Ascending aorta (tissue), 2 donors: ENCODE measurements around the gene MORF4L2. TPM values are rescaled to one million over a fixed set of nuclear protein-coding genes. Genes with fewer than 3 reads are reported as not detected.

Experiments used
- DNase-seq, 2 donors: peaks; one replicate each; pipeline ENCODE4 v3.0.0-alpha.2; 2019; ENCODE audit warnings: low spot score in 2 of 2
- H3K27ac ChIP-seq, 2 donors: fragments of 200-600 bp; sonication (generic); one replicate each; pipeline ENCODE4 v1.5.1; 2016 to 2017; ENCODE audit warnings: mild to moderate bottlenecking in 1 of 2
- H3K27me3 ChIP-seq: fragments of 200-600 bp; sonication (generic); one replicate; pipeline ENCODE4 v1.5.1; 2017
- H3K36me3 ChIP-seq, 2 donors: fragments of 200-600 bp; sonication (generic); one replicate each; pipeline ENCODE4 v1.5.1; 2016
- H3K4me1 ChIP-seq, 2 donors: fragments of 200-600 bp; sonication (generic); one replicate each; pipeline ENCODE4 v1.5.1; 2016 to 2017; ENCODE audit warnings: mild to moderate bottlenecking in 1 of 2
- H3K4me3 ChIP-seq, 2 donors: fragments of 200-600 bp; sonication (generic); one replicate each; pipeline ENCODE4 v1.5.1; 2016 to 2017; ENCODE audit warnings: mild to moderate bottlenecking in 1 of 2
- H3K9me3 ChIP-seq, 2 donors: fragments of 200-600 bp; sonication (generic); one replicate each; pipeline ENCODE4 v1.5.1; 2016
- intact Hi-C: fragments of 100-400 bp; cut with DNase I; formaldehyde crosslinking; loops from one replicate; pipeline ENCODE4 v1.15.1; 2023
- total RNA-seq: library from RNA; depleted of rRNA; stranded (reverse); fragments of >200 nt; gene quantifications from one replicate; pipeline ENCODE4 v1.1.0, GENCODE V29; 2016
- TF ChIP-seq, protein P1 (sequence below), 3 experiments: fragments of 200-600 bp in 2 of 3; fragments of 450-650 bp in 1 of 3; sonication (generic) in 2 of 3; IDR thresholded peaks; one replicate each; pipeline ENCODE4 v1.5.1; 2016 to 2019; ENCODE audit warnings: antibody characterized with exemption in 3 of 3, mild to moderate bottlenecking in 1 of 3, moderate library complexity in 1 of 3

MORF4L2 gene, protein sequence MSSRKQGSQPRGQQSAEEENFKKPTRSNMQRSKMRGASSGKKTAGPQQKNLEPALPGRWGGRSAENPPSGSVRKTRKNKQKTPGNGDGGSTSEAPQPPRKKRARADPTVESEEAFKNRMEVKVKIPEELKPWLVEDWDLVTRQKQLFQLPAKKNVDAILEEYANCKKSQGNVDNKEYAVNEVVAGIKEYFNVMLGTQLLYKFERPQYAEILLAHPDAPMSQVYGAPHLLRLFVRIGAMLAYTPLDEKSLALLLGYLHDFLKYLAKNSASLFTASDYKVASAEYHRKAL
- total RNA-seq, result 211 TPM

DNA sequence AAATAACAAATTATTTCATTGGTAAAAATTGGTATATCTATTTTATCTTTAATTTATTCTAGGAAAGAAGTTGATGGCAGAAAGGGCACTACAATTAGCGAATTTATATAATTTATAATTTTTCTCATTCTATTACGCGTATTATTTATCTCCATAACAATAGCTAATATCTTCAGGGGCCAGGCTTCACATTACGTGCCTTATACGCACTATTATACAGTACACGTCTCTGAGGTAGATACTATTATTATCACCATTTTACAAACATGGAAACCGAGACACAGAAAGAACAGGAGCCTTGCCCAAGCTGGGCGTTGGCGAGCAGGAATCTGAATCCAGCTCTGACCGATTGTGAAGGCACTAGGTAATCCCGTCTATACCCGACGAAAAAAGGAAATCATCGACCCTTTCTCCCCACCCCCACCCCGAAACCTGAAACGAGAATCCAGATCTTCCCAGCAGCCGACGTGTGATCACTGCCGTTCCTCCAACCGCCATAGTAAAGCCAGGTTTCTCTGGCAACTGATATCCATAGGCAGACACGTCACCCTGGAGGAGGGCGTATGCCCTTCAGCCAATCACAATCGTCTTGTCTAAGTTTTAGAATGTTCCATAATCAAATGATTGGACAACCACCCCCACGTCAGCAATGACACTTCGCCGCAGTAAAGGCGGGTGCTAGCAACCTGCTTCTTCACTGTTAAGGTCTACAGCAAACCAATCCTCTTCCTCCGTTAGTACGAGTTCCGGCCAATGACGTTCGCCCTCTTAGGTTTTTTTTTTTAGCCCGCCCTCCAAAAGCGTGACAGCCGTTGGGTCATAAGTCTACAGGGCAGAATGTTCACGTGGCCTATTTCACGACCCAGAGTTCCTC, at the start of gene MORF4L2:
Gene MORF4L2, minus strand, starts transcription at position 501 of the 874 bp plus-strand sequence. CDS start 9,672 bp downstream, outside the sequence.
- H3K4me3 ChIP-seq, result peak within 1 kb of the TSS; percentile 58 to 63
- DNase-seq, result peak; percentile 93 to 97
- H3K27me3 ChIP-seq, result no peaks in the 10 kb centered on the region
- peaks cover 7 to 16% of the 10 kb centered on the region in 2 donors for H3K36me3 ChIP-seq
- no peaks in the 10 kb centered on the region for H3K9me3 ChIP-seq
- H3K4me1 ChIP-seq, result no peaks in the 10 kb centered on the region
- H3K27ac ChIP-seq, result peak within 1 kb of the TSS; percentile 89 to 91
- intact Hi-C loops, result loop anchor here (2.0 to 10.0 kb wide), 7 partner anchors 58 to 1754 kb away; partner anchors contain the start of genes RAB9B, SLC25A53, TCEAL1 and TCEAL3
- TF ChIP-seq, protein P1, sequence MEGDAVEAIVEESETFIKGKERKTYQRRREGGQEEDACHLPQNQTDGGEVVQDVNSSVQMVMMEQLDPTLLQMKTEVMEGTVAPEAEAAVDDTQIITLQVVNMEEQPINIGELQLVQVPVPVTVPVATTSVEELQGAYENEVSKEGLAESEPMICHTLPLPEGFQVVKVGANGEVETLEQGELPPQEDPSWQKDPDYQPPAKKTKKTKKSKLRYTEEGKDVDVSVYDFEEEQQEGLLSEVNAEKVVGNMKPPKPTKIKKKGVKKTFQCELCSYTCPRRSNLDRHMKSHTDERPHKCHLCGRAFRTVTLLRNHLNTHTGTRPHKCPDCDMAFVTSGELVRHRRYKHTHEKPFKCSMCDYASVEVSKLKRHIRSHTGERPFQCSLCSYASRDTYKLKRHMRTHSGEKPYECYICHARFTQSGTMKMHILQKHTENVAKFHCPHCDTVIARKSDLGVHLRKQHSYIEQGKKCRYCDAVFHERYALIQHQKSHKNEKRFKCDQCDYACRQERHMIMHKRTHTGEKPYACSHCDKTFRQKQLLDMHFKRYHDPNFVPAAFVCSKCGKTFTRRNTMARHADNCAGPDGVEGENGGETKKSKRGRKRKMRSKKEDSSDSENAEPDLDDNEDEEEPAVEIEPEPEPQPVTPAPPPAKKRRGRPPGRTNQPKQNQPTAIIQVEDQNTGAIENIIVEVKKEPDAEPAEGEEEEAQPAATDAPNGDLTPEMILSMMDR (IDR thresholded peaks at IDR 0.05), result no peak

DNA sequence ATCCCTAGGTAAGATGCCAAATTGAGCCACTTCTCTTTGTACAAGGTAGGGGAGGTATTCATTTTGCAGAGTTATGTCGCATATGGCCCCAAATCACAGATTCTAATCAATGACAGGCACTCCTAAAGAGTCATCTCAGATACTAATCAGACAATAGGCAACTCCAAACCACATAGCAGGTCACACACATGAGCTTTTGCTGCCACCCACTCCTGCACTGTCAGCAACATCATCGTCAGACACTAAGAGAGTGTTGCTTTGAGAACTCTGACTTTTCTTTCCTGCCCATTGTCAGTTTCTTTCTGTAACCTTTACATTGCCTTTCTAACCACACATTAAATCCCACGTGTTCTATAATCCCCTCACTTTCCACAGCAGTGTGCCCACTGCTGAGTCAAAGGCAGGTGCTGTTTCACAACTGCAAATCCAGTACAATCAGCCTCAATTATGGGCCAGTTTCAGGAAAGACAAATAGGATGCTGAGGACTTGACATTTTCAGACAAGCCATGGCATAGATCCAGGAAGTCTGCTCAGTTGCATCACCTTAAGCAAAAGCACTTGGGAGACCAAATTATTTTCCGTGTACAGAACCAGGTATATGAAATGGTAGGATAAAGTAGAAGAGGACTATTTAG, 47.7 kb upstream of the MORF4L2 start:
- H3K27me3 ChIP-seq, result no peaks in the 10 kb centered on the region
- no peak overlapping the region for H3K4me3 ChIP-seq
- intact Hi-C loops, result no loop called here
- no peaks in the 10 kb centered on the region for H3K9me3 ChIP-seq
- H3K36me3 ChIP-seq, result no peaks in the 10 kb centered on the region
- TF ChIP-seq, protein P1 (IDR thresholded peaks at IDR 0.05), result no peak
- no peak overlapping the region for H3K27ac ChIP-seq
- no peak for DNase-seq
- no peaks in the 10 kb centered on the region for H3K4me1 ChIP-seq

DNA sequence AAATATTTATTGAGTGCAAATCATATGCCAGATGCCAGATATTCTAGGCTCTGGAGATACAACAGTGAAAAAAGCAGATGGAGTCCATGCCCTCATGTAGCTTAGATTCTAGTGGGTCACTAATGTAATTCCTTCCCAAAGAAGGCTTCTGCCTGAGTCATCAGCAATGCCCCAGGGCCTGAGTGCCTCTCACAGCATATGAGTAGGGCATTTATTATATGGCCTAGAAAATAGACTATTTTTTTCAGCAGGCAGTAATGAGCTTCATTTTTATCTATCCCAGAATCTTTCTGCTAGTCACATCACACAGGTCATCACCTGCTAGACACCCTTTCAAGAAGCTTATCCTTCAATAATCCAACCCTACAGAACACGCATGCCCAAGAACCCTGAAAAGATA, 46.5 kb upstream of the MORF4L2 start:
- Histone ChIP-seq H3K27me3 (no peaks in the 10 kb centered on the region), H3K9me3 (no peaks in the 10 kb centered on the region), H3K4me1 (no peaks in the 10 kb centered on the region), H3K36me3 (no peaks in the 10 kb centered on the region), H3K4me3 (no peak overlapping the region), H3K27ac (no peak overlapping the region)
- no peak for DNase-seq
- TF ChIP-seq, protein P1 (IDR thresholded peaks at IDR 0.05), result no peak
- intact Hi-C loops, result no loop called here

DNA sequence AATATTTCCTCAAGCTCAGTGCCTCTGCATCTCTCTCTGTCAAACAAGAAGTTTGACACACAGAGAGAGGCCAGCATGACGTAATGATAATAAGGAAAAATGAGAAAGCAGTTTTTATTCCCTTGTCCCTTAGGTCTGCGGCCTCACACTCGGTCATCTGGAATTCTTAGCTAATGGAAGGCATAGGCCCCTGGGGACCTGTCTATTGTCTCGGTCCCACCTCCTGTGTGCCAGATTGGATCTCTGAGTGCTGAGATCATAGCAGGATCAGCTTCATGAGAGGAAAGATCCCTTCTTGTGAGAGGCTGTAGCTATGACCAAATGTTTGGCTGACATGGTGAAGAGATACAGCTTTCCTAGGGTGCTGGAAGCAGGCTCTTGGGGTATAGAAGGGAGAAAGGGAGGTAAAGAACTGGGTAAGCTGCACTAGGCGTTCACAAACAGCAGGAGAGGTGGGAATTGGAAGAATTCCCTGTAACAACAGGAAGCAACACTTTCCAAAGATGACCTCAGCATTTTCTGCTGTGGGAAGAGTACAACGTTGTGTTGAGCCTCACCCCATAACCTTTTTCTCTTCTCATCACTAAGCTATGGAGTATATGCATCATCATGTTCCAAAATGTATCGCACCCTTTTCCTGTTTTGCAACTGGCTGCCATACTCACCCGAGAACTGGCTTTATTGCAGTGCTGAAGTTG, 44.4 kb upstream of the MORF4L2 start:
- no peak overlapping the region for H3K4me3 ChIP-seq
- H3K27me3 ChIP-seq, result no peaks in the 10 kb centered on the region
- intact Hi-C loops, result no loop called here
- DNase-seq, result no peak
- no peaks in the 10 kb centered on the region for H3K4me1 ChIP-seq
- H3K36me3 ChIP-seq, result no peaks in the 10 kb centered on the region
- peak overlapping the region; percentile 20 to 65 for H3K27ac ChIP-seq
- no peaks in the 10 kb centered on the region for H3K9me3 ChIP-seq
- TF ChIP-seq, protein P1 (IDR thresholded peaks at IDR 0.05), result no peak

DNA sequence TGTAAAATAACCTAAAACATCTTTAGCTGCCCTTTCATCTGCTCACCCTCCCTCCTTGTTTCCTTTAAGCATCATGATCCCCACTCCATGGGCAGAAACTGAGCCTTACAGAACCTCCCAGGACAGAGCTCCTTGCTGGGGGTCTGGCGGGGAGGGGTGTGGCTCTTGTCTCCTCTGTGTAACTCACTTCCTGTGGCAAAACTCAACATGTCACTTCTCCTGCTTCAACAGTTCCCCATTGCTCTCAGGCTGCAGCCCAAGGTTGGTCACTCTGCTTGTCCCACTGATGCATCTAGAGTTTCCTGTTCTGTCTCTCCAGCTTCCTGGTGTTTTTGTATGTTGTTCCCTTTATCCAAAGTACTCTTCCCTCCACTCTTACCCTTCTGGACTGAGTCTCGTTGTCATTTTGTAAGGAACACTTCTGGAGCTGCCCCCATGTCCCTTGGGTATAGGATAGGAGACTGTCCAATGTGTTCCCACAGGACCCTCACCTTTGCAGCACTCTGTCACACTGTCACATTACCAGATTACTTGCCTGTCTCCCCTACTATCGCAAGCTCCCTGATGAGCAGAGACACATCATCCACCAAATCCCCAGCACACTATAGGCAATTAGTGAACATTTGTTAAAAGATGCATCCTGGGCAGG, 43.8 kb upstream of the MORF4L2 start:
- TF ChIP-seq, protein P1 (IDR thresholded peaks at IDR 0.05), result no peak
- Histone ChIP-seq H3K4me3 (no peak overlapping the region), H3K36me3 (no peaks in the 10 kb centered on the region), H3K27ac (peak overlapping the region; percentile 20 to 65), H3K4me1 (no peaks in the 10 kb centered on the region), H3K9me3 (no peaks in the 10 kb centered on the region), H3K27me3 (no peaks in the 10 kb centered on the region)
- intact Hi-C loops, result no loop called here
- DNase-seq, result no peak
